K562 (cell line): ENCODE results near the gene SRP72. TPM values are rescaled to one million over a fixed set of nuclear protein-coding genes. Genes with fewer than 3 reads are reported as not detected.

Source experiments
- ATF6 ChIP-seq: sonication (generic); formaldehyde crosslinking; IDR thresholded peaks from 2 replicates; pipeline ENCODE4 v1.4.0; 2020; ENCODE audit warnings: mild to moderate bottlenecking, missing genetic modification reagents
- BRD4 ChIP-seq: fragments of 200-600 bp; sonication (generic); IDR thresholded peaks from 2 replicates; pipeline ENCODE4 v1.6.1; 2017; ENCODE audit warnings: inconsistent platforms
- DNMT1 ChIP-seq: fragments of 450-650 bp; IDR thresholded peaks from 2 replicates; pipeline ENCODE4 v1.6.1; 2016; ENCODE audit warnings: antibody characterized with exemption, mild to moderate bottlenecking
- ELK3 ChIP-seq: fragments of 450-650 bp; formaldehyde crosslinking; IDR thresholded peaks from 2 replicates; pipeline ENCODE4 v1.4.0; 2020; ENCODE audit warnings: mild to moderate bottlenecking
- ETS1 ChIP-seq: conservative IDR thresholded peaks from 2 replicates; pipeline ENCODE4 v1.6.1; 2011; ENCODE audit warnings: low read depth, mild to moderate bottlenecking, low read length; ENCODE audit not compliant: control insufficient read depth
- HDAC3 ChIP-seq: fragments of 450-650 bp; IDR thresholded peaks from 2 replicates; pipeline ENCODE4 v1.6.1; 2018; ENCODE audit warnings: borderline replicate concordance, mild to moderate bottlenecking, moderate library complexity; ENCODE audit not compliant: partially characterized antibody
- HIVEP1 ChIP-seq: fragments of 250-450 bp; sonication (Bioruptor Pico); IDR thresholded peaks from 2 replicates; pipeline ENCODE4 v1.4.0; 2020; ENCODE audit warnings: mild to moderate bottlenecking
- ILF3 ChIP-seq: fragments of 450-650 bp; IDR thresholded peaks from 2 replicates; pipeline ENCODE4 v1.6.1; 2018; ENCODE audit warnings: antibody characterized with exemption, mild to moderate bottlenecking, moderate library complexity, borderline replicate concordance
- ILK ChIP-seq: fragments of 450-650 bp; IDR thresholded peaks from 2 replicates; pipeline ENCODE4 v1.6.1; 2016; ENCODE audit warnings: missing genetic modification characterization, low read depth, mild to moderate bottlenecking, missing compliant biosample characterization, moderate library complexity, borderline replicate concordance
- KDM2B ChIP-seq: fragments of 250-450 bp; sonication (Bioruptor Pico); IDR thresholded peaks from 2 replicates; pipeline ENCODE4 v1.8.0; 2021; ENCODE audit warnings: mild to moderate bottlenecking, moderate library complexity
- MAX ChIP-seq: sonication (generic); formaldehyde crosslinking; IDR thresholded peaks from 2 replicates; pipeline ENCODE4 v1.9.0; 2022; ENCODE audit warnings: mild to moderate bottlenecking, missing genetic modification reagents
- MCM2 ChIP-seq: fragments of 450-650 bp; IDR thresholded peaks from 2 replicates; pipeline ENCODE4 v1.6.1; 2017; ENCODE audit warnings: low read depth, mild to moderate bottlenecking
- MCM5 ChIP-seq: fragments of 450-650 bp; IDR thresholded peaks from 2 replicates; pipeline ENCODE4 v1.6.1; 2016; ENCODE audit warnings: low read depth
- MIER1 ChIP-seq: fragments of 450-650 bp; IDR thresholded peaks from 2 replicates; pipeline ENCODE4 v1.6.1; 2016; ENCODE audit warnings: antibody characterized with exemption, mild to moderate bottlenecking, low read depth
- NCOA1 ChIP-seq: fragments of 450-650 bp; IDR thresholded peaks from 2 replicates; pipeline ENCODE4 v1.6.1; 2016; ENCODE audit warnings: low read depth
- PML ChIP-seq: IDR thresholded peaks from 2 replicates; pipeline ENCODE4 v1.6.1; 2012; ENCODE audit warnings: low read length, inconsistent platforms
- POLR3A ChIP-seq: IDR thresholded peaks from 2 replicates; pipeline ENCODE4 v1.6.1; 2011; ENCODE audit warnings: borderline replicate concordance, mild to moderate bottlenecking, moderate library complexity; ENCODE audit not compliant: insufficient read length, insufficient read depth; ENCODE audit errors: extremely low read depth
- TARDBP ChIP-seq: fragments of 450-650 bp; IDR thresholded peaks from 2 replicates; pipeline ENCODE4 v1.6.1; 2016
- TCF15 ChIP-seq: fragments of 250-450 bp; sonication (Bioruptor Pico); IDR thresholded peaks from 2 replicates; pipeline ENCODE4 v1.8.0; 2022; ENCODE audit warnings: moderate library complexity, mild to moderate bottlenecking, inconsistent platforms
- TRIM28 ChIP-seq: fragments of 450-650 bp; IDR thresholded peaks from 2 replicates; pipeline ENCODE4 v1.6.1; 2017
- ZBED1 ChIP-seq: IDR thresholded peaks from 2 replicates; pipeline ENCODE4 v1.6.1; 2014
- ZC3H4 ChIP-seq: sonication (generic); formaldehyde crosslinking; IDR thresholded peaks from 2 replicates; pipeline ENCODE4 v1.9.0; 2021; ENCODE audit warnings: missing genetic modification reagents, borderline replicate concordance
- ZFP1 ChIP-seq: fragments of 450-650 bp; formaldehyde crosslinking; IDR thresholded peaks from 2 replicates; pipeline ENCODE4 v1.4.0; 2020; ENCODE audit warnings: mild to moderate bottlenecking, mixed read lengths
- ZNF143 ChIP-seq: sonication (generic); formaldehyde crosslinking; IDR thresholded peaks from 2 replicates; pipeline ENCODE4 v1.9.0; 2022; ENCODE audit warnings: mild to moderate bottlenecking, missing genetic modification reagents
- ZNF274 ChIP-seq: IDR thresholded peaks from 2 replicates; pipeline ENCODE4 v1.6.1; 2011; ENCODE audit warnings: low read depth, mild to moderate bottlenecking, low read length, moderate library complexity, borderline replicate concordance
- ZNF431 ChIP-seq: sonication (generic); formaldehyde crosslinking; IDR thresholded peaks from 2 replicates; pipeline ENCODE4 v1.8.0; 2022; ENCODE audit warnings: mild to moderate bottlenecking, missing genetic modification reagents
- ZNF77 ChIP-seq: fragments of 250-450 bp; sonication (Bioruptor Pico); IDR thresholded peaks from 2 replicates; pipeline ENCODE4 v1.5.0; 2020
- polyA plus RNA-seq, 8 experiments: library from polyadenylated mRNA; depleted of rRNA in 4 of 8; stranded (reverse) in 5 of 8; unstranded in 3 of 8; fragments of >200 nt; fragmentation: Nextera tagmentation in 2 of 8; fragmentation: Illumina TruSeq in 1 of 8; extraction: Ambion mirVana in 2 of 8; extraction: Trizol in 1 of 8; gene quantifications; 2 replicates each; pipeline versions ENCODE4 v1.2.1 to v1.2.3, GENCODE V29; 2011 to 2014; ENCODE audit warnings: inconsistent platforms in 1 of 8, missing spikeins in 1 of 8
- total RNA-seq, 7 experiments: library from RNA; depleted of rRNA in 6 of 7; stranded (reverse); fragments of >200 nt in 6 of 7; fragmentation: Illumina TruSeq in 2 of 7; extraction: Trizol in 2 of 7; gene quantifications; 2 replicates each; pipeline versions ENCODE4 v1.2.1 to v1.2.3, GENCODE V29; 2011 to 2021; ENCODE audit warnings: low replicate concordance in 1 of 7

SRP72 gene
- total and polyA plus RNA-seq, 9 of the 15 experiments (the other 6 are each of a cell fraction or from before 2014, with no cell fraction given): 124 to 341 (median 202) TPM

- no peak for TF ChIP-seq MCM2
- TF ChIP-seq ZC3H4 (CRISPR knock-in tag): no peak
- no peak for TF ChIP-seq TCF15
- TF ChIP-seq TARDBP: no peak
- peak; percentile 88 for TF ChIP-seq BRD4
- TF ChIP-seq ELK3 (CRISPR knock-in tag): no peak
- no peak for TF ChIP-seq MCM5
- no peak for TF ChIP-seq ZFP1 (CRISPR knock-in tag)
- TF ChIP-seq ZBED1: no peak
- no peak for TF ChIP-seq ZNF77 (CRISPR knock-in tag)
- TF ChIP-seq ATF6 (CRISPR knock-in tag): no peak
- TF ChIP-seq ZNF274: no peak
- no peak for TF ChIP-seq NCOA1
- no peak for TF ChIP-seq HDAC3
- no peak for TF ChIP-seq ILK
- no peak for TF ChIP-seq POLR3A
- TF ChIP-seq MAX (CRISPR knock-in tag): peak; percentile 68; the same call in 1 of the 2 replicates
- TF ChIP-seq KDM2B (CRISPR knock-in tag): no peak
- TF ChIP-seq TRIM28: no peak
- no peak for TF ChIP-seq ZNF143
- no peak for TF ChIP-seq ZNF431 (CRISPR knock-in tag)
- no peak for TF ChIP-seq MIER1
- TF ChIP-seq ILF3: no peak
- TF ChIP-seq PML: peak; percentile 93
- no peak for TF ChIP-seq HIVEP1 (CRISPR knock-in tag)
- no peak for TF ChIP-seq DNMT1
- no peak for TF ChIP-seq ETS1
Observed at GRCh38 chr4:56467284-56468096, at the start of gene SRP72 (continued).
